GM12878 (cell line): ENCODE data around the gene SLAMF1. TPM values are rescaled to one million over a fixed set of nuclear protein-coding genes. Genes with fewer than 3 reads are reported as not detected.
A peak's percentile ranks its signal among the peaks of the same experiment; 100 is the strongest.

ENCODE experiments used
- ATAC-seq: fragments of 200-7000 bp; cut with Tn5 transposase; 3 replicates; pipeline ENCODE4 v1.9.1; 2020; ENCODE audit warnings: mild to moderate bottlenecking, moderate library complexity
- BruUV-seq: library from RNA; stranded (reverse); fragments of 400-500 nt; replicated peaks from 2 replicates; lab custom pipeline; 2021; lab: Mats Ljungman, UMichigan
- CTCF ChIA-PET: fragments of 300-600 bp; sonication (Branson Sonifier 250); formaldehyde crosslinking; extraction: SDS; loops from one replicate; lab custom pipeline; 2021; ENCODE audit warnings: inconsistent platforms; lab: Yijun Ruan, JAX
- POLR2A ChIA-PET: fragments of 350-600 bp; formaldehyde crosslinking; extraction: SDS; loops from one replicate; lab custom pipeline; 2021; ENCODE audit warnings: inconsistent platforms; lab: Charles Lee
- RAD21 ChIA-PET: fragments of 300-600 bp; sonication (Branson Sonifier 250); formaldehyde crosslinking; loops from one replicate; lab custom pipeline; 2023; ENCODE audit warnings: antibody characterized with exemption; ENCODE audit not compliant: unreplicated experiment; lab: Charles Lee
- SMC1A ChIA-PET: fragments of 300-600 bp; sonication (Branson Sonifier 250); formaldehyde crosslinking; loops from one replicate; lab custom pipeline; 2023; ENCODE audit not compliant: unreplicated experiment, uncharacterized antibody; lab: Charles Lee
- DNase-seq: peaks from one replicate; pipeline ENCODE4 v3.0.0-alpha.2; 2011; ENCODE audit warnings: low read depth, low spot score
- FAIRE-seq: peaks from 3 replicates; lab custom pipeline; 2011; peaks lifted over from hg19 to GRCh38; lab: Jason Lieb, UNC
- H2AFZ ChIP-seq: 2 replicates; pipeline ENCODE4 v1.6.0; 2011; ENCODE audit warnings: low read depth, low read length, control low read depth; ENCODE audit not compliant: control insufficient read depth
- H3K27ac ChIP-seq: 2 replicates; pipeline ENCODE4 v1.5.1; 2011; ENCODE audit warnings: control low read depth; ENCODE audit not compliant: control insufficient read depth, insufficient read depth
- H3K27me3 ChIP-seq, 2 experiments: replicated peaks in 1 of 2; 2 replicates each; pipeline versions ENCODE4 v1.6.0 to v1.6.1; 2011; ENCODE audit warnings: low read length in 1 of 2; ENCODE audit not compliant: control insufficient read depth in 2 of 2, insufficient read depth in 2 of 2
- H3K36me3 ChIP-seq, 2 experiments: 2 replicates each; pipeline ENCODE4 v1.5.1; 2011; ENCODE audit warnings: low read length in 1 of 2; ENCODE audit not compliant: control insufficient read depth in 2 of 2, insufficient read depth in 2 of 2
- H3K4me1 ChIP-seq: 2 replicates; pipeline ENCODE4 v1.6.1; 2011; ENCODE audit warnings: mild to moderate bottlenecking, low read length, moderate library complexity, mixed read lengths; ENCODE audit not compliant: control insufficient read depth, insufficient read depth
- H3K4me2 ChIP-seq: 2 replicates; pipeline ENCODE4 v1.6.0; 2011; ENCODE audit warnings: control low read depth; ENCODE audit not compliant: control insufficient read depth, insufficient read depth
- H3K4me3 ChIP-seq: fragments of 200-600 bp; sonication (generic); 2 replicates; pipeline ENCODE4 v1.5.1; 2016
- H3K79me2 ChIP-seq: 2 replicates; pipeline ENCODE4 v1.6.0; 2011; ENCODE audit warnings: low read length; ENCODE audit not compliant: control insufficient read depth, insufficient read depth
- H3K9ac ChIP-seq: 2 replicates; pipeline ENCODE4 v1.8.0; 2011; ENCODE audit warnings: low read length, control low read depth, mixed read lengths; ENCODE audit not compliant: control insufficient read depth, insufficient read depth
- H3K9me3 ChIP-seq: replicated peaks from 3 replicates; pipeline ENCODE4 v1.5.1; 2011; ENCODE audit warnings: mild to moderate bottlenecking, low read length; ENCODE audit not compliant: control insufficient read depth, insufficient read depth
- H4K20me1 ChIP-seq: 2 replicates; pipeline ENCODE4 v1.6.0; 2011; ENCODE audit not compliant: control insufficient read depth, insufficient read depth
- BCLAF1 ChIP-seq: fragments of 450-650 bp; IDR thresholded peaks from 2 replicates; pipeline ENCODE4 v1.6.1; 2017; ENCODE audit warnings: antibody characterized with exemption, mild to moderate bottlenecking, moderate library complexity
- CEBPZ ChIP-seq: fragments of 150-350 bp; IDR thresholded peaks from 2 replicates; pipeline ENCODE4 v1.6.1; 2016; ENCODE audit warnings: low read depth, low read length
- CREM ChIP-seq: IDR thresholded peaks from 2 replicates; pipeline ENCODE4 v1.6.1; 2014; ENCODE audit warnings: antibody characterized with exemption, low read depth
- EZH2 ChIP-seq: IDR thresholded peaks from 2 replicates; pipeline ENCODE4 v1.6.1; 2012; ENCODE audit warnings: low read depth, mild to moderate bottlenecking, control low read depth, inconsistent platforms, low read length, borderline replicate concordance; ENCODE audit not compliant: control insufficient read depth
- SMC3 ChIP-seq: IDR thresholded peaks from 2 replicates; pipeline ENCODE4 v1.6.1; 2011; ENCODE audit warnings: low read length, improper control_type of control experiment, borderline replicate concordance
- ZNF384 ChIP-seq: IDR thresholded peaks from 2 replicates; pipeline ENCODE4 v1.6.1; 2012; ENCODE audit warnings: low read depth, mild to moderate bottlenecking, low read length, improper control_type of control experiment, borderline replicate concordance
- WGBS: methylation state at CpG from one replicate; pipeline ENCODE4 v1.1.6; 2016; ENCODE audit warnings: low lambda C conversion rate; ENCODE audit not compliant: insufficient replicate concordance, insufficient coverage; ENCODE audit errors: missing lambda C conversion rate; 5-methylcytosine and 5-hydroxymethylcytosine counted together
- in situ Hi-C: fragments of 300-500 bp; cut with MboI; formaldehyde crosslinking; loops from 9 replicates; pipeline ENCODE4 v1.14.3; 2018; ENCODE audit warnings: mixed read lengths
- intact Hi-C: fragments of 100-400 bp; cut with micrococcal nuclease; formaldehyde crosslinking; loops from one replicate; pipeline ENCODE4 v1.14.2; 2022; ENCODE audit not compliant: unreplicated experiment
- polyA plus RNA-seq, 11 experiments: library from polyadenylated mRNA; depleted of rRNA in 4 of 11; unstranded in 6 of 11; stranded (reverse) in 5 of 11; fragments of >200 nt; fragmentation: Nextera tagmentation in 4 of 11; fragmentation: Illumina TruSeq in 1 of 11; extraction: Ambion mirVana in 4 of 11; extraction: Trizol in 1 of 11; gene quantifications; 1 replicate in 1 of 11; 2 replicates in 10 of 11; pipeline versions ENCODE4 v1.2.1 to v1.2.3, GENCODE V29; 2011 to 2016; ENCODE audit warnings: inconsistent platforms in 2 of 11, missing spikeins in 2 of 11, low read depth in 1 of 11
- total RNA-seq, 4 experiments: library from RNA; depleted of rRNA in 3 of 4; stranded (reverse); fragments of >200 nt in 3 of 4; fragmentation: Illumina TruSeq in 1 of 4; extraction: Trizol in 1 of 4; gene quantifications; 2 replicates each; pipeline versions ENCODE4 v1.2.1 to v1.2.3, GENCODE V29; 2013 to 2021
- TF ChIP-seq, protein P1 (sequence below): IDR thresholded peaks from 2 replicates; pipeline ENCODE4 v1.6.1; 2011; ENCODE audit warnings: low read depth, mild to moderate bottlenecking, low read length, moderate library complexity, borderline replicate concordance; ENCODE audit errors: extremely low read depth
- TF ChIP-seq, protein P2 (sequence below): IDR thresholded peaks from 2 replicates; pipeline ENCODE4 v1.6.1; 2011; ENCODE audit warnings: borderline replicate concordance, low read depth, mild to moderate bottlenecking, moderate library complexity, mixed read lengths, low read length; ENCODE audit not compliant: insufficient read depth; ENCODE audit errors: extremely low read length

The SLAMF1 gene
- total and polyA plus RNA-seq, 10 of the 15 experiments (the other 5 are each of a cell fraction or from before 2014, with no cell fraction given): 87.3 to 260 (median 131) TPM

GRCh38 chr1:160567858-160568682, 78.8 kb downstream of the SLAMF1 start (continued):
- TF ChIP-seq, protein P1, sequence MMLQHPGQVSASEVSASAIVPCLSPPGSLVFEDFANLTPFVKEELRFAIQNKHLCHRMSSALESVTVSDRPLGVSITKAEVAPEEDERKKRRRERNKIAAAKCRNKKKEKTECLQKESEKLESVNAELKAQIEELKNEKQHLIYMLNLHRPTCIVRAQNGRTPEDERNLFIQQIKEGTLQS: no peak
- TF ChIP-seq ZNF384: no peak
- TF ChIP-seq, protein P2, sequence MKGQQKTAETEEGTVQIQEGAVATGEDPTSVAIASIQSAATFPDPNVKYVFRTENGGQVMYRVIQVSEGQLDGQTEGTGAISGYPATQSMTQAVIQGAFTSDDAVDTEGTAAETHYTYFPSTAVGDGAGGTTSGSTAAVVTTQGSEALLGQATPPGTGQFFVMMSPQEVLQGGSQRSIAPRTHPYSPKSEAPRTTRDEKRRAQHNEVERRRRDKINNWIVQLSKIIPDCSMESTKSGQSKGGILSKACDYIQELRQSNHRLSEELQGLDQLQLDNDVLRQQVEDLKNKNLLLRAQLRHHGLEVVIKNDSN: no peak
- TF ChIP-seq, all 136 proteins: peak for 24

DNA sequence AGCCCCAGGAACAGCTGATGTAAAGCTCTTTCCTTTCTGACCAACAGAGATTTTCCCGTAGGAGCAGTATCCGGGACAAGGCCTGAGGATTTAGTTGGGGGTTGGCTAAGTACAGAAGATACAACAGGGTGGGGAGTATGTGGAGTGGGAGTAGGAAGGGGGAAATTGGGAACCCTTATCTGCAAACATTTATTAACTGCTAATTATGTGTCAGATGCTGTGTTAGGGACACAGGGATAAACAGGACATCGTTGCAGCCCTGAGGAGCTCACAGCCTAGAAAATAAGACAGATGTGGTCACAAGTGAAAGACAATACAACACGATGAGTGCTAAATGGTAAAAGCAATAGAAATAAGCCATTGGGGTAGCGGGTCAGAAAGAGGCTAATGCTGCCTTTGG, 79.5 kb downstream of the SLAMF1 start:
- peaks cover 3% of the 10 kb centered on the region for H3K79me2 ChIP-seq
- peaks cover 10% of the 10 kb centered on the region; the same call in 2 of the 3 replicates for H3K9me3 ChIP-seq
- intact Hi-C loops (no loop called here), in situ Hi-C loops (no loop called here)
- TF ChIP-seq SMC3 (no peak), CEBPZ (no peak), BCLAF1 (no peak), EZH2 (no peak), CREM (no peak)
- DNase-seq (no peak), ATAC-seq (no peak), FAIRE-seq (no peak)
- peak overlapping the region; percentile 68 for H3K27ac ChIP-seq
- ChIA-PET SMC1A (interaction anchor here (2.9 to 30.0 kb wide), 5 partner anchors 8 to 39 kb away, joined by 17 to 735 read pairs (median 19); partner anchors contain the start of gene CD84), POLR2A (interaction anchor here (0.7 to 6.8 kb wide), 5 partner anchors 9 to 18 kb away, joined by 3 to 43 read pairs (median 3); no protein-coding TSS in a partner anchor), RAD21 (interaction anchor here (0.9 to 4.2 kb wide), 7 partner anchors 8 to 39 kb away, joined by 3 to 30 read pairs (median 7); no protein-coding TSS in a partner anchor), CTCF (interaction anchor here (1.3 kb wide), 3 partner anchors 8 to 39 kb away, joined by 3 to 4 read pairs (median 4); no protein-coding TSS in a partner anchor)
- H4K20me1 ChIP-seq: no peaks in the 10 kb centered on the region
- WGBS: 94% methylated on average over 5 of the region's 5 CpGs
- no peaks in the 10 kb centered on the region for H3K36me3 ChIP-seq
- H3K9ac ChIP-seq: no peak overlapping the region
- H3K27me3 ChIP-seq: no peaks in the 10 kb centered on the region
- peaks cover 22% of the 10 kb centered on the region for H3K4me1 ChIP-seq
- H3K4me3 ChIP-seq: peak overlapping the region; percentile 28; the same call in 1 of the 2 replicates
- H2AFZ ChIP-seq: no peak overlapping the region
- no peak overlapping the region for H3K4me2 ChIP-seq
- no TSS peak for BruUV-seq
